Mammary epithelial cell (primary cell): ENCODE results near the gene SBF1.

Experiments
- CTCF ChIP-seq, 2 donors: IDR thresholded peaks in 1 of 2; conservative IDR thresholded peaks in 1 of 2; 2 replicates each; pipeline ENCODE4 v1.5.1; 2011 to 2012; ENCODE audit warnings: inconsistent platforms in 2 of 2, low read length in 2 of 2, mild to moderate bottlenecking in 2 of 2, control low read depth in 1 of 2, low read depth in 1 of 2; ENCODE audit not compliant: insufficient read depth in 1 of 2; ENCODE audit errors: extremely low read depth in 1 of 2
- EZH2 ChIP-seq: IDR thresholded peaks from 2 replicates; pipeline ENCODE4 v1.6.1; 2012; ENCODE audit warnings: low read length, inconsistent platforms, borderline replicate concordance

GRCh38 chr22:50502096-50502495, 27.3 kb upstream of the SBF1 start:
- TF ChIP-seq CTCF (conservative IDR thresholded peaks at IDR 0.05 in 1 of 2, IDR thresholded peaks at IDR 0.05 in 1 of 2; ENCODE audit: extremely low read depth in 1 of 2, insufficient read depth in 1 of 2, low read depth in 1 of 2, low read length in 2 of 2) (no peak), EZH2 (no peak)
